Hepatocyte (in vitro differentiated cells): Measurements from ENCODE around the gene OR10A5.

Experiments used
- EZH2 ChIP-seq: fragments of 200-600 bp; sonication (generic); IDR thresholded peaks from 2 replicates; pipeline ENCODE4 v1.6.1; 2016; ENCODE audit warnings: antibody characterized with exemption, mild to moderate bottlenecking, borderline replicate concordance
- EZH2phosphoT487 ChIP-seq: fragments of 200-600 bp; sonication (generic); IDR thresholded peaks from one replicate; pipeline ENCODE4 v1.6.1; 2018; ENCODE audit warnings: antibody characterized with exemption, mild to moderate bottlenecking, low read depth, moderate library complexity; ENCODE audit not compliant: unreplicated experiment, severe bottlenecking
- TF ChIP-seq, protein P1 (sequence below): fragments of 200-600 bp; sonication (generic); IDR thresholded peaks from 2 replicates; pipeline ENCODE4 v1.5.1; 2016; ENCODE audit warnings: antibody characterized with exemption, mild to moderate bottlenecking; ENCODE audit not compliant: poor library complexity

DNA sequence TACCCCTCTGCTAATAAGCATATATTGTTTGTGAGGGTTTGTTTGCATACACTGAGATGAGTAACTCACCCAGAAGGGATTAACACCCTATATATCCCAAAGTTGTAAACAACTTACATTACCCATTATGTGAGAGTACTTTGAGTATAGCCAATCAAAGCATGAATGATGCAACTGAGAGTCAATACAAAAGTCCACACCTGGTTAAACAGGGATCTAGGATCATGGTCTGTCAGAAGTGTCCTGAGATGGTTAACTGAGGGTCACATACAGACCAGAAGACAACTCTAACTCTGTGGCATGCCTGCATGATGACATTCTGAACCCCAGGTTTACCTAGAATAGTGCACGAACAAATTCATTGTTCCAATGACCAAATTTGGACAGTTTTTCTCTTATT, 17.4 kb upstream of the OR10A5 start:
- TF ChIP-seq EZH2 (no peak), EZH2phosphoT487 (no peak)
- TF ChIP-seq, protein P1, sequence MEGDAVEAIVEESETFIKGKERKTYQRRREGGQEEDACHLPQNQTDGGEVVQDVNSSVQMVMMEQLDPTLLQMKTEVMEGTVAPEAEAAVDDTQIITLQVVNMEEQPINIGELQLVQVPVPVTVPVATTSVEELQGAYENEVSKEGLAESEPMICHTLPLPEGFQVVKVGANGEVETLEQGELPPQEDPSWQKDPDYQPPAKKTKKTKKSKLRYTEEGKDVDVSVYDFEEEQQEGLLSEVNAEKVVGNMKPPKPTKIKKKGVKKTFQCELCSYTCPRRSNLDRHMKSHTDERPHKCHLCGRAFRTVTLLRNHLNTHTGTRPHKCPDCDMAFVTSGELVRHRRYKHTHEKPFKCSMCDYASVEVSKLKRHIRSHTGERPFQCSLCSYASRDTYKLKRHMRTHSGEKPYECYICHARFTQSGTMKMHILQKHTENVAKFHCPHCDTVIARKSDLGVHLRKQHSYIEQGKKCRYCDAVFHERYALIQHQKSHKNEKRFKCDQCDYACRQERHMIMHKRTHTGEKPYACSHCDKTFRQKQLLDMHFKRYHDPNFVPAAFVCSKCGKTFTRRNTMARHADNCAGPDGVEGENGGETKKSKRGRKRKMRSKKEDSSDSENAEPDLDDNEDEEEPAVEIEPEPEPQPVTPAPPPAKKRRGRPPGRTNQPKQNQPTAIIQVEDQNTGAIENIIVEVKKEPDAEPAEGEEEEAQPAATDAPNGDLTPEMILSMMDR = no peak
